GM13976 (cell line): ENCODE measurements around the gene CIB4.

Experiments used
- DNase-seq: peaks from one replicate; pipeline ENCODE4 v3.0.0; 2012; ENCODE audit warnings: low spot score
- CTCF ChIP-seq: IDR thresholded peaks from 2 replicates; pipeline ENCODE4 v1.5.1; 2012; ENCODE audit warnings: borderline replicate concordance, mild to moderate bottlenecking; ENCODE audit not compliant: insufficient read depth; ENCODE audit errors: extremely low read depth, missing control alignments, control extremely low read depth
- in situ Hi-C: fragments of 300-500 bp; cut with MboI; formaldehyde crosslinking; loops from one replicate; pipeline ENCODE4 v1.12.0; 2022; ENCODE audit warnings: low sequenced_read_pairs, mixed read lengths, inconsistent platforms; ENCODE audit not compliant: unreplicated experiment

Gene CIB4

GRCh38 chr2:26645762-26646161 lies 4.6 kb upstream of the CIB4 start:
- in situ Hi-C loops, result no loop called here
- no peak for DNase-seq

GRCh38 chr2:26644188-26644835 lies 3.1 kb upstream of the CIB4 start:
- no peak for TF ChIP-seq CTCF
- in situ Hi-C loops, result no loop called here
- no peak for DNase-seq

More at GRCh38 chr2:26645762-26646161, 4.6 kb upstream of the CIB4 start:
- no peak for TF ChIP-seq CTCF

- no peak for DNase-seq
- in situ Hi-C loops, result no loop called here
- TF ChIP-seq CTCF, result no peak
Measured at GRCh38 chr2:26642429-26642828, 1.3 kb upstream of the CIB4 start.

- no peak for DNase-seq
- TF ChIP-seq CTCF, result no peak
- in situ Hi-C loops, result no loop called here
Measured at GRCh38 chr2:26640331-26640745, 828 bp downstream of the CIB4 start.

- in situ Hi-C loops, result no loop called here
- no peak for DNase-seq
- TF ChIP-seq CTCF, result no peak
Measured at GRCh38 chr2:26639685-26640243, 1.4 kb downstream of the CIB4 start.

- no peak for TF ChIP-seq CTCF
- in situ Hi-C loops, result no loop called here
- no peak for DNase-seq
Measured at GRCh38 chr2:26637811-26638310, 3.3 kb downstream of the CIB4 start.
